Cerebellar nuclear complex (tissue), 1 donor: ENCODE data around the gene HNRNPC.
"Not testable (repeated sequence)": the region's sequence is repeated elsewhere in the genome, so short reads cannot be mapped to it uniquely, and the experiment has no call there.

Source experiments
- DNase-seq, 2 experiments: peaks; one replicate each; lab custom pipeline; 2025; lab: John Stamatoyannopoulos, UW

The HNRNPC gene

GRCh38 chr14:21244544-21244943 lies 24.7 kb downstream of the HNRNPC start:
- DNase-seq = no peak

- DNase-seq = no peak
Observed at GRCh38 chr14:21241218-21241819, 27.9 kb downstream of the HNRNPC start.

GRCh38 chr14:21240417-21240816 lies 28.8 kb downstream of the HNRNPC start:
- DNase-seq = no peak

- no peak for DNase-seq
Observed at GRCh38 chr14:21238823-21239518, 30.3 kb downstream of the HNRNPC start.

GRCh38 chr14:21236948-21237797 lies 32.1 kb downstream of the HNRNPC start:
- no peak for DNase-seq

GRCh38 chr14:21234112-21234511 lies 35.1 kb downstream of the HNRNPC start:
- no peak for DNase-seq

GRCh38 chr14:21233457-21234076 lies 35.7 kb downstream of the HNRNPC start:
- DNase-seq = no peak

- DNase-seq = no peak
Observed at GRCh38 chr14:21231020-21231652, 38.1 kb downstream of the HNRNPC start.

- no peak for DNase-seq
Observed at GRCh38 chr14:21229821-21230220, 39.4 kb downstream of the HNRNPC start.

- DNase-seq = no peak
Observed at GRCh38 chr14:21227981-21228380, 41.3 kb downstream of the HNRNPC start.

- no peak for DNase-seq
Observed at GRCh38 chr14:21227150-21227549, 42.1 kb downstream of the HNRNPC start.

GRCh38 chr14:21226467-21226866 lies 42.8 kb downstream of the HNRNPC start:
- DNase-seq = no peak

- DNase-seq = not testable (repeated sequence)
Observed at GRCh38 chr14:21225164-21225563, 44.1 kb downstream of the HNRNPC start.

GRCh38 chr14:21220874-21221477 lies 48.3 kb downstream of the HNRNPC start:
- no peak for DNase-seq

GRCh38 chr14:21219561-21220111 lies 49.6 kb downstream of the HNRNPC start:
- DNase-seq = no peak

- no peak for DNase-seq
Observed at GRCh38 chr14:21219120-21219519, 50.1 kb downstream of the HNRNPC start.

- no peak for DNase-seq
Observed at GRCh38 chr14:21215879-21216251, 53.4 kb downstream of the HNRNPC start.

GRCh38 chr14:21215130-21215878 lies 53.9 kb downstream of the HNRNPC start:
- DNase-seq = no peak

GRCh38 chr14:21213652-21214051 lies 55.6 kb downstream of the HNRNPC start:
- DNase-seq = no peak

GRCh38 chr14:21212824-21213223 lies 56.4 kb downstream of the HNRNPC start:
- DNase-seq = not testable (repeated sequence)

- no peak for DNase-seq
Observed at GRCh38 chr14:21211509-21211908, 57.7 kb downstream of the HNRNPC start.
